IMR-90 (cell line): ENCODE data around the gene ZNF646. TPM values are rescaled to one million over a fixed set of nuclear protein-coding genes. Genes with fewer than 3 reads are reported as not detected.

Experiments
- ATAC-seq: fragments of 200-7000 bp; cut with Tn5 transposase; 2 replicates; pipeline ENCODE4 v1.9.1; 2020; ENCODE audit warnings: low read depth, mild to moderate bottlenecking, moderate library complexity
- BruUV-seq: library from RNA; stranded (reverse); fragments of 400-500 nt; replicated peaks from 2 replicates; lab custom pipeline; 2021; lab: Mats Ljungman, UMichigan
- CTCF ChIA-PET: fragments of 300-600 bp; formaldehyde crosslinking; extraction: SDS; loops from one replicate; lab custom pipeline; 2021; ENCODE audit warnings: antibody characterized with exemption; lab: Yijun Ruan, JAX
- POLR2A ChIA-PET: fragments of 300-600 bp; sonication (Branson Sonifier 250); formaldehyde crosslinking; loops from one replicate; lab custom pipeline; 2022; ENCODE audit warnings: antibody characterized with exemption; ENCODE audit not compliant: unreplicated experiment; lab: Charles Lee
- DNase-seq: peaks from one replicate; pipeline ENCODE4 v3.0.0; 2013
- H2AFZ ChIP-seq: replicated peaks from 2 replicates; pipeline ENCODE3; 2013; ENCODE audit warnings: low read length, mild to moderate bottlenecking; ENCODE audit not compliant: poor library complexity
- H2AK5ac ChIP-seq: 2 replicates; pipeline ENCODE4 v1.6.1; 2013; ENCODE audit warnings: low read depth, low read length, inconsistent platforms
- H2AK9ac ChIP-seq: replicated peaks from 2 replicates; pipeline ENCODE3; 2013; ENCODE audit warnings: mild to moderate bottlenecking, low read depth, low read length, moderate library complexity; ENCODE audit not compliant: poor library complexity
- H2BK120ac ChIP-seq: 2 replicates; pipeline ENCODE4 v1.6.1; 2013; ENCODE audit warnings: low read depth, low read length, inconsistent platforms
- H2BK15ac ChIP-seq: 3 replicates; pipeline ENCODE4 v1.6.1; 2013; ENCODE audit warnings: low read depth, low read length, inconsistent platforms
- H2BK20ac ChIP-seq: 2 replicates; pipeline ENCODE4 v1.6.1; 2013; ENCODE audit warnings: low read depth, mild to moderate bottlenecking, inconsistent platforms, low read length, moderate library complexity
- H2BK5ac ChIP-seq: 2 replicates; pipeline ENCODE4 v1.6.1; 2013; ENCODE audit warnings: mild to moderate bottlenecking, low read depth, low read length, inconsistent platforms; ENCODE audit not compliant: poor library complexity, severe bottlenecking
- H3K14ac ChIP-seq: replicated peaks from 2 replicates; pipeline ENCODE4 v1.6.1; 2013; ENCODE audit warnings: low read depth, low read length, inconsistent platforms
- H3K18ac ChIP-seq: 2 replicates; pipeline ENCODE4 v1.6.1; 2013; ENCODE audit warnings: low read depth, low read length, control low read depth
- H3K23ac ChIP-seq: 2 replicates; pipeline ENCODE4 v1.6.1; 2013; ENCODE audit warnings: low read depth, low read length, inconsistent platforms
- H3K27ac ChIP-seq: 2 replicates; pipeline ENCODE4 v1.5.1; 2013; ENCODE audit warnings: mild to moderate bottlenecking, control low read depth, low read length; ENCODE audit not compliant: insufficient read depth
- H3K27me3 ChIP-seq: 2 replicates; pipeline ENCODE4 v1.6.1; 2013; ENCODE audit warnings: low read length; ENCODE audit not compliant: control insufficient read depth, insufficient read depth
- H3K36me3 ChIP-seq: 2 replicates; pipeline ENCODE4 v1.6.1; 2013; ENCODE audit warnings: low read length, mixed read lengths; ENCODE audit not compliant: control insufficient read depth, insufficient read depth
- H3K4ac ChIP-seq: 2 replicates; pipeline ENCODE4 v1.6.1; 2013; ENCODE audit warnings: low read depth, low read length, inconsistent platforms
- H3K4me1 ChIP-seq: 2 replicates; pipeline ENCODE4 v1.6.1; 2013; ENCODE audit warnings: low read length, mixed read lengths; ENCODE audit not compliant: control insufficient read depth, insufficient read depth
- H3K4me2 ChIP-seq: 2 replicates; pipeline ENCODE4 v1.6.1; 2013; ENCODE audit warnings: low read depth, mild to moderate bottlenecking, control low read depth, low read length, moderate library complexity
- H3K4me3 ChIP-seq: 2 replicates; pipeline ENCODE4 v1.5.1; 2013; ENCODE audit warnings: low read depth, mild to moderate bottlenecking, control low read depth, low read length, moderate library complexity; ENCODE audit not compliant: insufficient read depth
- H3K56ac ChIP-seq: 2 replicates; pipeline ENCODE4 v1.6.1; 2013; ENCODE audit warnings: low read length, inconsistent platforms; ENCODE audit not compliant: insufficient read depth; ENCODE audit errors: extremely low read depth
- H3K79me1 ChIP-seq, 2 experiments: 2 replicates each; pipeline ENCODE4 v1.6.1; 2013; ENCODE audit warnings: low read length in 2 of 2, inconsistent platforms in 1 of 2, low read depth in 1 of 2
- H3K9ac ChIP-seq: 2 replicates; pipeline ENCODE4 v1.6.1; 2013; ENCODE audit warnings: low read depth, low read length, control low read depth
- H3K9me1 ChIP-seq: 2 replicates; pipeline ENCODE4 v1.6.1; 2013; ENCODE audit warnings: low read length, inconsistent platforms; ENCODE audit not compliant: insufficient read depth
- H3K9me3 ChIP-seq: 2 replicates; pipeline ENCODE4 v1.6.1; 2013; ENCODE audit warnings: low read length; ENCODE audit not compliant: control insufficient read depth, insufficient read depth
- H4K20me1 ChIP-seq: 2 replicates; pipeline ENCODE4 v1.6.1; 2013; ENCODE audit warnings: low read length, inconsistent platforms; ENCODE audit not compliant: insufficient read depth
- H4K5ac ChIP-seq: 2 replicates; pipeline ENCODE4 v1.6.1; 2013; ENCODE audit warnings: mild to moderate bottlenecking, low read depth, low read length, control low read depth
- H4K8ac ChIP-seq, 2 experiments: 2 replicates each; pipeline ENCODE4 v1.6.1; 2013; ENCODE audit warnings: low read depth in 2 of 2, low read length in 2 of 2, control low read depth in 1 of 2, inconsistent platforms in 1 of 2
- H4K91ac ChIP-seq: 2 replicates; pipeline ENCODE4 v1.6.1; 2013; ENCODE audit warnings: low read depth, low read length, inconsistent platforms; ENCODE audit not compliant: insufficient read depth
- BHLHE40 ChIP-seq: fragments of 150-350 bp; IDR thresholded peaks from 2 replicates; pipeline ENCODE4 v1.6.1; 2016; ENCODE audit warnings: mild to moderate bottlenecking, low read depth, low read length
- CEBPB ChIP-seq: IDR thresholded peaks from 2 replicates; pipeline ENCODE4 v1.6.1; 2012; ENCODE audit warnings: low read depth, low read length, improper control_type of control experiment
- CHD1 ChIP-seq: IDR thresholded peaks from 2 replicates; pipeline ENCODE4 v1.6.1; 2012; ENCODE audit warnings: low read depth, low read length, improper control_type of control experiment
- CTCF ChIP-seq: conservative IDR thresholded peaks from 2 replicates; pipeline ENCODE4 v1.5.1; 2012; ENCODE audit warnings: mild to moderate bottlenecking, low read depth, low read length, improper control_type of control experiment
- ELK1 ChIP-seq: fragments of 150-350 bp; IDR thresholded peaks from 2 replicates; pipeline ENCODE4 v1.6.1; 2016; ENCODE audit warnings: low read depth, mild to moderate bottlenecking, low read length, moderate library complexity, borderline replicate concordance
- FOS ChIP-seq: fragments of 150-350 bp; IDR thresholded peaks from 2 replicates; pipeline ENCODE4 v1.6.1; 2016; ENCODE audit warnings: low read depth, low read length
- MAFK ChIP-seq: IDR thresholded peaks from 2 replicates; pipeline ENCODE4 v1.6.1; 2012; ENCODE audit warnings: low read depth, low read length, improper control_type of control experiment
- MAZ ChIP-seq: IDR thresholded peaks from 2 replicates; pipeline ENCODE4 v1.6.1; 2012; ENCODE audit warnings: low read depth, mild to moderate bottlenecking, low read length, improper control_type of control experiment, moderate library complexity, borderline replicate concordance
- MXI1 ChIP-seq: IDR thresholded peaks from 2 replicates; pipeline ENCODE4 v1.6.1; 2012; ENCODE audit warnings: low read depth, mild to moderate bottlenecking, low read length, moderate library complexity, borderline replicate concordance
- NFE2L2 ChIP-seq: fragments of 150-350 bp; IDR thresholded peaks from 2 replicates; pipeline ENCODE4 v1.6.1; 2016; ENCODE audit warnings: low read depth, mild to moderate bottlenecking, low read length
- POLR2A ChIP-seq: IDR thresholded peaks from 2 replicates; pipeline ENCODE4 v1.6.1; 2012; ENCODE audit warnings: mild to moderate bottlenecking, low read depth, low read length
- RAD21 ChIP-seq: IDR thresholded peaks from 2 replicates; pipeline ENCODE4 v1.6.1; 2012; ENCODE audit warnings: low read length, improper control_type of control experiment
- RCOR1 ChIP-seq: IDR thresholded peaks from 2 replicates; pipeline ENCODE4 v1.6.1; 2012; ENCODE audit warnings: mild to moderate bottlenecking, low read length, improper control_type of control experiment; ENCODE audit not compliant: insufficient replicate concordance
- RFX5 ChIP-seq: IDR thresholded peaks from 2 replicates; pipeline ENCODE4 v1.8.0; 2012; ENCODE audit warnings: low read depth, mild to moderate bottlenecking, low read length, moderate library complexity
- SMC3 ChIP-seq: fragments of 150-350 bp; IDR thresholded peaks from 2 replicates; pipeline ENCODE4 v1.6.1; 2016; ENCODE audit warnings: low read depth, mild to moderate bottlenecking, antibody characterized with exemption, low read length, moderate library complexity
- WGBS, 2 experiments: methylation state at CpG; one replicate each; pipeline versions ENCODE4 v1.1.5 to v1.1.7; 2013; ENCODE audit warnings: missing lambda C conversion rate in 2 of 2; ENCODE audit not compliant: insufficient read length in 1 of 2; ENCODE audit errors: extremely low coverage in 2 of 2; 5-methylcytosine and 5-hydroxymethylcytosine counted together
- dilution Hi-C: fragments of 300-500 bp; cut with HindIII; formaldehyde crosslinking; loops from one replicate; pipeline ENCODE4 v1.14.3; 2018; ENCODE audit warnings: low sequenced_read_pairs; ENCODE audit not compliant: unreplicated experiment
- in situ Hi-C: fragments of 300-500 bp; cut with MboI; formaldehyde crosslinking; loops from 3 replicates; pipeline ENCODE4 v1.14.3; 2019; ENCODE audit warnings: low sequenced_read_pairs, inconsistent platforms, mixed read lengths
- intact Hi-C: fragments of 100-400 bp; cut with micrococcal nuclease; formaldehyde crosslinking; loops from 2 replicates; pipeline ENCODE4 v1.10.0; 2022
- polyA plus RNA-seq, 3 experiments: library from polyadenylated mRNA; depleted of rRNA; stranded (reverse); fragments of >200 nt; gene quantifications; 2 replicates each; pipeline ENCODE4 v1.2.3, GENCODE V29; 2012; ENCODE audit warnings: low replicate concordance in 1 of 3
- total RNA-seq: library from RNA; depleted of rRNA; stranded (reverse); fragments of >200 nt; gene quantifications from 2 replicates; pipeline ENCODE4 v1.2.3, GENCODE V29; 2012
- TF ChIP-seq, protein P1 (sequence below): fragments of 150-350 bp; IDR thresholded peaks from 2 replicates; pipeline ENCODE4 v1.6.1; 2017; ENCODE audit warnings: mild to moderate bottlenecking, antibody characterized with exemption, low read length, low read depth

ZNF646 gene
- total and polyA plus RNA-seq, 2 of the 4 experiments (the other 2 are of a cell fraction), result 4.9 to 6.8 TPM

DNA sequence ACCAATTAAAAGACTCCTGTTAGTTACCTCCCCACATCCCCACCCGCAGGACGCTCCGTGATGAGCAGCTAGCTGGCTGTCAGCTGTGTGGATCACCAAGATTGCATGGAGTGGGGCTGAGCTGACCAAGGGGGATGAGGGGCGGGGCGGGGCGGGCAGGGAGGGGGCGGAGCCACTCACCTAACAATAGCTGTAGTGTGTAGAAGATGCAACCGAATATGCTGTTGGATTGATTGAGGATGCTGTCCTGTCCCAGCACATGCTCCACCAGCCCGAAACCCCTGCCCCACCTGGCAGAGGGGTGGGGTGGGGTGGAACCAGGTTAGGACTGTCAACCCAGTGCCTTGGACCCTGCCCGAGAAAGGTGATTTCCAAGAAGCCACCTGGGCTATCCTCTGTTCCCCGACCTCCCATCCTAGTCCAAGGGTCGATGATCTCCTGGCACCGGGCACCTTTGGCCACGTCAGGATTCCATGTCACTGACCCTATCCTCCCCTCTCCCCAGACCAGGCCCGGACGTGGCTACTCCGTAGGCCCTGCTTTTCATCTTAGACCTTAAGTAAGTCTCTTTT is 19.0 kb downstream of the ZNF646 start:
- H2BK15ac ChIP-seq, result no peak overlapping the region
- H4K20me1 ChIP-seq, result peaks cover 17% of the 10 kb centered on the region
- no peak overlapping the region for H4K91ac ChIP-seq
- peak overlapping the region; percentile 90 for H3K23ac ChIP-seq
- intact Hi-C loops, result loop anchor here (5.0 kb wide), 1 partner anchor 61 kb away; the partner anchor contains the start of gene STX4
- H3K4ac ChIP-seq, result peak overlapping the region; percentile 83
- in situ Hi-C loops, result no loop called here
- peak overlapping the region; percentile 48 for H4K5ac ChIP-seq
- ATAC-seq, result no peak
- H3K4me2 ChIP-seq, result peak overlapping the region; percentile 98
- 20% methylated on average over 1 of the region's 17 CpGs; no CpG with 5 or more reads in 1 of the 2 experiments for WGBS, 2 experiments
- peak overlapping the region; percentile 96 for H3K9ac ChIP-seq
- no peak overlapping the region for H2BK20ac ChIP-seq
- H4K8ac ChIP-seq, result peak overlapping the region in 1 of 2 experiments; percentile 3; a peak in 1 of 4 replicates
- DNase-seq, result peak; percentile 38
- POLR2A ChIA-PET, result no interaction called here
- BruUV-seq, result no TSS peak
- no peak overlapping the region for H2BK120ac ChIP-seq
- H3K4me3 ChIP-seq, result peak overlapping the region; percentile 91
- dilution Hi-C loops, result no loop called here
- peak overlapping the region; percentile 99 for H2AK9ac ChIP-seq
- TF ChIP-seq, protein P1, sequence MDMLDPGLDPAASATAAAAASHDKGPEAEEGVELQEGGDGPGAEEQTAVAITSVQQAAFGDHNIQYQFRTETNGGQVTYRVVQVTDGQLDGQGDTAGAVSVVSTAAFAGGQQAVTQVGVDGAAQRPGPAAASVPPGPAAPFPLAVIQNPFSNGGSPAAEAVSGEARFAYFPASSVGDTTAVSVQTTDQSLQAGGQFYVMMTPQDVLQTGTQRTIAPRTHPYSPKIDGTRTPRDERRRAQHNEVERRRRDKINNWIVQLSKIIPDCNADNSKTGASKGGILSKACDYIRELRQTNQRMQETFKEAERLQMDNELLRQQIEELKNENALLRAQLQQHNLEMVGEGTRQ, result no peak
- TF ChIP-seq RFX5 (no peak), FOS (no peak), BHLHE40 (no peak), MAZ (no peak), CHD1 (no peak), RCOR1 (no peak), SMC3 (no peak), NFE2L2 (no peak), POLR2A (no peak), MAFK (no peak), ELK1 (no peak), CTCF (no peak), RAD21 (no peak), MXI1 (no peak), CEBPB (no peak)
- H3K27me3 ChIP-seq, result no peaks in the 10 kb centered on the region
- H2BK5ac ChIP-seq, result peak overlapping the region; percentile 56
- peaks cover 21% of the 10 kb centered on the region for H3K36me3 ChIP-seq
- CTCF ChIA-PET, result no interaction called here
- H2AFZ ChIP-seq, result peak overlapping the region; percentile 73
- peak overlapping the region; percentile 13; the same call in 1 of the 2 replicates for H3K27ac ChIP-seq
- peaks cover 34 to 64% of the 10 kb centered on the region in 2 experiments; a peak in 3 of 4 replicates for H3K79me1 ChIP-seq
- no peaks in the 10 kb centered on the region for H3K9me3 ChIP-seq
- peak overlapping the region; percentile 88 for H2AK5ac ChIP-seq
- no peak overlapping the region for H3K18ac ChIP-seq
- H3K56ac ChIP-seq, result no peak overlapping the region; the same call in 1 of the 2 replicates
- peaks cover 15% of the 10 kb centered on the region for H3K9me1 ChIP-seq
- H3K4me1 ChIP-seq, result peaks cover 3% of the 10 kb centered on the region
- peak overlapping the region; percentile 96 for H3K14ac ChIP-seq
